GM19452 (cell line): ENCODE results near the gene UXS1.
"Not testable (repeated sequence)": the region's sequence is repeated elsewhere in the genome, so short reads cannot be mapped to it uniquely, and the experiment has no call there.

Experiments
- ATAC-seq: cut with Tn5 transposase; IDR thresholded peaks from one replicate; pipeline ENCODE4 v1.9.1; 2021; ENCODE audit not compliant: unreplicated experiment

UXS1 gene

GRCh38 chr2:106193977-106194778, at the start of gene UXS1:
Gene UXS1 (minus strand): TSS chr2:106194301. CDS start chr2:106194241, 60 bp downstream.
- peak; percentile 73 for ATAC-seq

- ATAC-seq: not testable (repeated sequence)
Observed at GRCh38 chr2:106239491-106239890, 45.4 kb upstream of the UXS1 start.

- not testable (repeated sequence) for ATAC-seq
Observed at GRCh38 chr2:106235392-106235791, 41.3 kb upstream of the UXS1 start.

- no peak for ATAC-seq
Observed at GRCh38 chr2:106233350-106233706, 39.2 kb upstream of the UXS1 start.

GRCh38 chr2:106232638-106233349, 38.7 kb upstream of the UXS1 start:
- no peak for ATAC-seq

GRCh38 chr2:106223347-106223746, 29.2 kb upstream of the UXS1 start:
- no peak for ATAC-seq

GRCh38 chr2:106222057-106222456, 28.0 kb upstream of the UXS1 start:
- not testable (repeated sequence) for ATAC-seq

GRCh38 chr2:106219813-106220212, 25.7 kb upstream of the UXS1 start:
- ATAC-seq: no peak

- not testable (repeated sequence) for ATAC-seq
Observed at GRCh38 chr2:106219157-106219556, 25.1 kb upstream of the UXS1 start.

GRCh38 chr2:106208874-106209273, 14.8 kb upstream of the UXS1 start:
- ATAC-seq: no peak

GRCh38 chr2:106208399-106208798, 14.3 kb upstream of the UXS1 start:
- ATAC-seq: no peak

GRCh38 chr2:106207246-106207645, 13.1 kb upstream of the UXS1 start:
- ATAC-seq: no peak

GRCh38 chr2:106205488-106205887, 11.4 kb upstream of the UXS1 start:
- ATAC-seq: no peak

- ATAC-seq: not testable (repeated sequence)
Observed at GRCh38 chr2:106204551-106204950, 10.4 kb upstream of the UXS1 start.

GRCh38 chr2:106201661-106202060, 7.6 kb upstream of the UXS1 start:
- no peak for ATAC-seq

- no peak for ATAC-seq
Observed at GRCh38 chr2:106197878-106198277, 3.8 kb upstream of the UXS1 start.

- no peak for ATAC-seq
Observed at GRCh38 chr2:106195981-106196380, 1.9 kb upstream of the UXS1 start.

GRCh38 chr2:106195456-106195855, 1.4 kb upstream of the UXS1 start:
- ATAC-seq: no peak

- ATAC-seq: no peak
Observed at GRCh38 chr2:106193690-106193976, 468 bp downstream of the UXS1 start.

- peak; percentile 32 for ATAC-seq
Observed at GRCh38 chr2:106192752-106193689, 1.1 kb downstream of the UXS1 start.

GRCh38 chr2:106191511-106192016, 2.5 kb downstream of the UXS1 start:
- no peak for ATAC-seq
